Stimulated activated CD4-positive, alpha-beta T cell treated with anti-CD3 and anti-CD28 coated beads, TNF-alpha, amount 100 ng/mL, for 4 hours (primary cell): ENCODE measurements around the gene PLD2.
"Not testable (repeated sequence)": the region's sequence is repeated elsewhere in the genome, so short reads cannot be mapped to it uniquely, and the experiment has no call there.

Experiments used
- DNase-seq, 3 experiments: peaks; one replicate each; pipeline ENCODE4 v3.0.0-alpha.2; 2020; ENCODE audit warnings: low read depth in 3 of 3

Gene PLD2

GRCh38 chr17:4856937-4857314, 50.0 kb downstream of the PLD2 start:
- no peak for DNase-seq

GRCh38 chr17:4857347-4857746, 50.4 kb downstream of the PLD2 start:
- DNase-seq, result not testable (repeated sequence)

GRCh38 chr17:4858068-4858881, 51.3 kb downstream of the PLD2 start:
- no peak for DNase-seq

- DNase-seq, result no peak
These were observed 51.9 kb downstream of the PLD2 start for GRCh38 chr17:4858882-4859260.

GRCh38 chr17:4859816-4860625, 53.1 kb downstream of the PLD2 start:
- DNase-seq, result no peak

GRCh38 chr17:4860651-4861050, 53.7 kb downstream of the PLD2 start:
- DNase-seq, result no peak

GRCh38 chr17:4861052-4861451, 54.1 kb downstream of the PLD2 start:
- no peak for DNase-seq

- no peak for DNase-seq
These were observed 55.8 kb downstream of the PLD2 start for GRCh38 chr17:4862720-4863119.

- DNase-seq, result no peak
These were observed 56.4 kb downstream of the PLD2 start for GRCh38 chr17:4863321-4863720.

- not testable (repeated sequence) for DNase-seq
These were observed 60.6 kb downstream of the PLD2 start for GRCh38 chr17:4867535-4867934.

GRCh38 chr17:4869058-4869998, 62.4 kb downstream of the PLD2 start:
- DNase-seq, result not testable (repeated sequence)

- no peak for DNase-seq
These were observed 63.9 kb downstream of the PLD2 start for GRCh38 chr17:4870855-4871254.

- DNase-seq, result no peak
These were observed 65.8 kb downstream of the PLD2 start for GRCh38 chr17:4872786-4873185.
